Stimulated activated CD4-positive, alpha-beta T cell treated with anti-CD3 and anti-CD28 coated beads, Interleukin-4, amount 100 ng/mL, for 48 hours (primary cell): ENCODE measurements around the gene NOP10.
"Not testable (repeated sequence)": the region's sequence is repeated elsewhere in the genome, so short reads cannot be mapped to it uniquely, and the experiment has no call there.

Experiments
- DNase-seq, 2 donors: peaks; one replicate each; pipeline ENCODE4 v3.0.0-alpha.2; 2020; ENCODE audit warnings: low read depth in 2 of 2

The NOP10 gene

DNA sequence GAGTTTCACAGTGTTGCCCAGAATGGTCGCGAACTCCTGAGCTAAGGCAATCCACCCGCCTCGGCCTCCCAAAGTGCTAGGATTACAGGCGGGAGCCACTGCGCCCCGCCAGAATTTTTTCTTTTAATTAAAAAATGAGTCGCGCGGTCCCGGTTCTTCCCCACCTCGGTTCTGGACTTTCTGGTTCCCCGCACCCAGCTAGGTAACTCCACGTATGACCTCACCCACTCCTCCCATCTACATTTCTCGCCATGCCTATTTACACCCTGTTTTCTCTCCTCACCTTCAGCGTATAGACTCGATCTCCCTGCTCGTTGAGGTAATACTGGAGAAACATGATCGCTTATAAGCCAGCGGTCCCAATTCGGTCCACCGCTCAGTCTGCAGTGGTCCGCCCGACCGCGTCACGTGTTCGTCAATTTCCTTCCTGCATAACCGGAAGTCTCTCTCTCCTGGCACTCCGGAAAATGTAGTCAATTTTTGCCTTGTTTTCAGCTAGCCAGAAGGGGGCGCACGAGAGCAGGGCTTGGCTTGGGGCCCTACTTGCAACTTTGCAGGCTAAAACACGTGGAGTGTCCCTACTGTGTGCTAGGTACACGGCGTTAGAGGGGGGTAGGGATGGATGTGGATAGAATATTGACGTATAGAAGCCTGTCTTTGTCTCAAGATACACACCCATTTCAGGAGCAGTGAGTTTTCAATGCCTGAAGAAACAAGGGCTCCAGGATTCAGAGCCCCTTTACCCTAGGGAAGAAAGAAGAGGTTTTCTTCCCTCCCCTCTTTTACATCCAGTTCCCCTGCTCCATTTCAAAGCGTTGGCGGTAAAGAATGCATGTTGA is at the start of gene NOP10, which contains the start of gene NUTM1:
Gene NOP10, minus strand, starts transcription at position 400 of the 839 bp plus-strand sequence. Its CDS starts 63 bp downstream, at position 337.
Gene NUTM1, plus strand, starts transcription at position 579 of the 839 bp plus-strand sequence. CDS start 382 bp downstream, outside the sequence.
- DNase-seq: peak; percentile 93 to 98

DNA sequence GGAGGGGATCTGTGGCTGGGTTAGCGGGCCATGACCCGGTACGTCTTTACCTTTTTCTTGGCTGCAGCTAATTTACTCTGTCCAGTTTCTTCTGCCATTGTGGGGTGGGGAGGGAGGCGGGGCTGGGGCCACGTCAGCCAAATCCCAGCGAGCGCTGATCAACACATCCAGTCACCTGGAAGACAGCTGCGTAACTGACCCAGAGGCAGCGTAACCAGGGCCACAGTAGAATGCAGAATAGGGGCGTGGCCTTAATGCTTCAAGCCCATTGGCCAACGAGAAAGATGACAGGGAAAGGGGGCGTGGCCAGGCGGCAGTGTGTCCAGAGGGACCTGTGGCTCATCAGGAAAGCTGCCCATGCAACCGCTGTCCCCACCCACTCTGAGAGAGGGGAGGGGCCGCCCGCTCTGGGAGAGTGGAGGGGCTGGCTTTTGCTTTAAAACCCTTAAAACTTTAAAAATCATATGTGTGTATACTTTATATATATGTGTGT is 46.7 kb upstream of the NOP10 start:
- DNase-seq: not testable (repeated sequence)

DNA sequence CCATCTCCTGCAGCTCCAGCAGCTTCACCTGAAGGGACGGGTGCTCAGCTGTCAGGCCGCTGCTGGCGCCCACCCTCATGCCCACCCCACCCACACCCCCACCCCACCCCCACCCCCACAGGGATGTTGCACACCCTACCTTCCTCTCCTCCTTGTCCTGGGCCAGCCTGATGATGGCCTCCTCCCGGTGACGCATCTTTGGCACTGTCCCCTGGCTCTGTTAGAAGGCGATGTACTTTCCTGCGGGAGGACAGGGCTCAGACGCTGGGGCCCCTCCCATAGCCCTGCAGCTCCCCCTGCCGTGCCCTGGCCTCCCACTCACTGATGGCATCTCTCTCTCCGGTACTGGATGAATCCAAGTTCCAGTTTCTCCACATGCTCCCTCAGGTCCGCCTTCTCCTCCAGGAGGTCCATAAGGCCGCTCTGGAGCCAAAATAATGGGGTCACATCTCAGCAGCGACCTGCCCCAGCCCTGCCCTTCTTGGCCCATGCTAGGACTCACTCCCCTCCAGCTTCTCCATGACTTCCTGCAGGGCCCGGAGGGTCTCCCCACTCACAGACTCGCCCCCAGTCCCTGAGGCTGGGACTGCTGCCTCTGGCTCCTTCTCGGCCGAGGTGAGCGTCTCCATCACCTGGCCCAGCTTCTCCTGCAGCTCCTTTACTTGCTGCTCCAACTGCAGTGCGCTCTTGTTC is 39.0 kb upstream of the NOP10 start:
- DNase-seq: not testable (repeated sequence)

DNA sequence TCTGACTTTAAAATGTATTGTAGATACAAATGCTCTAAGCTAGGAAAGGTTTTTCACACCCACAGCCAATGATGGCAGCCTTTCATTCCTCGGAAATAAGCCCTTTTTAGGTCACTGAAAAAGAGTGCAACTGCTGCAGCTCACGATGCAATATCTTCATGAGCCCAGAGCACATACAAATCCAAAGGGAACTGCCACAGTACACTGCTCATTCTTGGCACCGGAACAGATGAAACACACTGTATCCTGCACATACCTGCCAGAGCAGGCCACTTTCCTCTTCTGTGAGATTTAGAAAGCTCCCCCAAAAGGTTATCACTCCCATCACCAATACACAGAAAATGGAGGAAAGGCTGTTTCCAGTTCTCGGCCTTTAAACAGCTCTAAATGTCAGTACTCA is 37.6 kb upstream of the NOP10 start:
- DNase-seq: not testable (repeated sequence)

DNA sequence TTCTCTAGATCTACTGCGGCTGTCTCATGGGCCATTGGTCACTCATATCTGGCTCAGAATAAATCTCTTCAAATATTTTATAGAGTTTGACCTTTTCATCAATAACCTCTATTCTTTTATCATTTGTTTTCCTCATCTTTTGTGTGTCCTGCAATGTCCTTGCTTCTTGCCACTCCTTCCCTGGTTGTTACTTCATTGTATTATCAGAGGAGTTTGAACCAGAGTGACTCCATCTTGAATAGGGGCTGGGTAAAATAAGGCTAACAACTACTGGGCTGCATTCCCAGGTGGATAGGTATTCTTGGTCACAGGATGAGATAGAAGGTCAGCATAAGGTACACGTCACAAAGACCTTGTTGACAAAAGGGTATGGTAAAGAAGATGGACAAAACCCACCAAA is 33.9 kb upstream of the NOP10 start:
- no peak for DNase-seq

DNA sequence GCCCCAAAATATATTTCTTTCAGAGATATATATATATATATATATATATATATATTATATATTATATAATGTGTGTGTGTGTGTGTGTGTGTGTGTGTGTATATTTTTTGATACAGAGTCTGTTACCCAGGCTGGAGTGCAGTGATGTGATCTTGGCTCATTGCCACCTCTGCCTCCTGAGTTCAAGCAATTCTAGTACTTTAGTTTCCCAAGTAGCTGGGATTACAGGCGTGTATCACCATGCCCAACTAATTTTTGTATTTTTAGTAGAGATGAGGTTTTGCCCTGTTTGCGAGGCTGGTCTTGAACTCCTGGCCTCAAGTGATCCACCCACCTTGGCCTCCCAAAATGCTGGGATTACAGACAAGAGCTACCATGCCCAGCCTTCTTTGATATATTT is 32.6 kb upstream of the NOP10 start:
- DNase-seq: not testable (repeated sequence)

DNA sequence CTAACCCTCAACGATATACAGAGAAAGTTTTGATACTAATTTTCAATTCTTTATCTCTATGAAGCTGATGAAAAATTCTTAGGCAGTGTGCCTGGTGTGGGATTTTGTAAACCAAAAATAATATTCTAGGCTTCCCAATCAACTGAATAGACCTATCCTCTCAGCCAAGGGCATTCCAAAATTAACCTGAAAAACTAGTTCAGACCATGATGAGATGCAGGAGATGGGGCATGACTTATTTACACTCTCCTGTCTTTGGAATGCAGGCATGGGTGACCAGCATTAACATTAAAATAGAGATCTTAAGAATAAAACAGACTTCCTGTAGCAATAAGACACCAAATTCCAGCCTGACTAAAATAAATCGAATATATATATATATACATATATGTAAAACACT is 31.9 kb upstream of the NOP10 start:
- DNase-seq: no peak

DNA sequence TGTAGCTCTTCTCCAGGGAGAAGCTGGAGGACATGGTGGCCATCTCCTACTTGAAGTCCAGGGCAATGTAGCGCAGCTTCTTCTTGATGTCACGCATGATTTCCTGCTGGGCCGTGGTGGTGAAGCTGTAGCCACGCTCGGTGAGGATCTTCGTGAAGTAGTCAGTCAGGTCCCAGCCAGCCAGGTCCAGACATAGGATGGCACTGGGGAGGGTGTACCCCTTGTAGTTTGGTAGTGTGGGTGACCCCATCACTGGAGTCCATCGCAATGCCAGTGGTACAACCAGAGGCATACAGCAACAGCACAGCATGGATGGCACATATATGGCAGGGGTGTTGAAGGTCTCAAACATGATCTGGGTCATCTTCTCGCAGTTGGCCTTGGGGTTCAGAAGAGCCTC is 31.0 kb upstream of the NOP10 start:
- no peak for DNase-seq

DNA sequence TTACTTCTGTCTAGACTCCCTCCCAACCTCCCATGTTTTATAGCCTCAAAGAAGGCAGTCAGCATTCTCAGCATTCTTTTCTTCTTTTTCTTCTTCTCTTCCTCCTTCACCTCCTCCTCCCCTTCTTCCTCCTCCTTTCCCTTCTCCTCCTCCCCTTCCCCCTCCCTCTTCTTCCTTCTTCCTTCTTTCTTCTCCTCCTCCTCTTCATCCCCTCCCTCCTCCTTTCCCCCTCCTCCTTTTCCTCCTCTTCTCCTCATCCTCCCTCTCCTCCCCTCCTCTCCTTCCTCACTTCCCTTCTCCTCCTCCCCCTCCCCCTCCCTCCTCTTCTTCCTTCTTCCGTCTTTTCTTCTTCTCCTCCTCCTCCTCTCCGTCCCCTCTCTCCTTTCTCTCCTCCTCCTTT is 27.7 kb upstream of the NOP10 start:
- no peak for DNase-seq

DNA sequence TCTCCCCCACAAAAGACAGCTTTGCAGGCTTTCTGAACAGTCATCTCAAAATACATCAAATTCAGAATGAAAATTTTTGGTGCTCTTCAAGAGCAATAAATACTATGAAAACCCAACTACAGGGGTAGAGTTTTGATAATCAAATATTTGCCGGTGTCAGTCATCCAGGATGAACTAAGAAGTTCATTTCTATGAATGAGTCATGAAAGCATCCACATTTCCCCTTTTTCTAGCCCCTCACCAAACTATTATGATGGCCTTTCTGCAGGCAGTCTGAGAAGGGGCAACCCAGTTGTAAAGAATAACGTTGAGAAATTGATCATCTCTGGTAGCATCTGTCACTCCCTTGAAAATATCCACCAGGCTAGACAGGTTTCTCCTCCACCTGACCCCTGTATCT is 27.2 kb upstream of the NOP10 start:
- no peak for DNase-seq

DNA sequence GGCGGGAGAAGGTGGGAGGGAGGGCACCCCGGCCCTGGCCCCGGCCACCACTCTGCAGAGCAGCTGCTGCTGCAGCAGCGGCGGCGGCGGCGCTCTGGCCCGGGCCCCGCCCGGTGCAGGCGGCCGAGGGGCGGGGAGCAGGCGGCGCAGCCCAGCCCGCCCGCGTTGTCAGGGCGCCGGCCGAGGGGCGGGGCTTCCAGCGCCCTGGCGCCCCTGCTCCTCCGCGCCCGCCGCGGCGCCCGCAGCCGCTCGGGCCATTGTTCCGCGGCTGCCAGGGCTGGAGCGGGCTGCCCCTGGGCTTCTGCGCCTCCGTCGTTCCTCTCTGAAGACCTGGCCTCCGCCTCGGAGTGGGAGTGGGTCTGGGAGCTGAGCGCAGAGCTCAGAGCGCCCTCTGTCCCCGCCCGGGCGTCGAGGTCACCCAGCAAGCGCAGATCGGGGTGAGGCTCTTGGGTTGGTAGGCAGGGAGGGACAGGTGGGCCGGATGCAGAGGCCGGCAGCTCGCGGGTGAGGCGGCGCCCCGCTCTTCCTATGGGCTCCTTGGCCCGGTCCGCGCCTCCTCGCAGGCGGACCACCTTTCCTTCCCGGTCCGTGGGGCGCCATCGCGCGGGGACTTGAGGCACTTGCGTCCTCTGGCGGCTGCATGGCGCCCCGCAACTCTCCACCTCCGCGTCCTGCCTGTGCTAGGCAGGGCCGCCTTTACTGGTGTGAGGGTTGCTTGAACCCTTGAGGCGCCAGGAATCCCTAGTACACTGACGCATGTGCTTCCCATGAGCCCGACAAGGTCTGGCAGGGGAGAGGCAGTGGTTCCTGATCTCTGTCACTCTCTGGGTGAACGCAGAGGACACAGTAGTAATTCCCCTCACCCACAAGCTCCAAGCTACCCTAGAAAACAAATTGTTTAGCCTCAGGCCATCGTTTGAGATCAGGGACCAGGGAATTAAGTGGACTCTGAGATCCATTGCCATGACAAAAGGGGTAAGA is 24.5 kb upstream of the NOP10 start, which contains the start of gene LPCAT4:
Gene LPCAT4, minus strand, starts transcription at position 96 of the 981 bp plus-strand sequence. CDS start 96 bp downstream, outside the sequence.
- DNase-seq: peak; percentile 81 to 85

DNA sequence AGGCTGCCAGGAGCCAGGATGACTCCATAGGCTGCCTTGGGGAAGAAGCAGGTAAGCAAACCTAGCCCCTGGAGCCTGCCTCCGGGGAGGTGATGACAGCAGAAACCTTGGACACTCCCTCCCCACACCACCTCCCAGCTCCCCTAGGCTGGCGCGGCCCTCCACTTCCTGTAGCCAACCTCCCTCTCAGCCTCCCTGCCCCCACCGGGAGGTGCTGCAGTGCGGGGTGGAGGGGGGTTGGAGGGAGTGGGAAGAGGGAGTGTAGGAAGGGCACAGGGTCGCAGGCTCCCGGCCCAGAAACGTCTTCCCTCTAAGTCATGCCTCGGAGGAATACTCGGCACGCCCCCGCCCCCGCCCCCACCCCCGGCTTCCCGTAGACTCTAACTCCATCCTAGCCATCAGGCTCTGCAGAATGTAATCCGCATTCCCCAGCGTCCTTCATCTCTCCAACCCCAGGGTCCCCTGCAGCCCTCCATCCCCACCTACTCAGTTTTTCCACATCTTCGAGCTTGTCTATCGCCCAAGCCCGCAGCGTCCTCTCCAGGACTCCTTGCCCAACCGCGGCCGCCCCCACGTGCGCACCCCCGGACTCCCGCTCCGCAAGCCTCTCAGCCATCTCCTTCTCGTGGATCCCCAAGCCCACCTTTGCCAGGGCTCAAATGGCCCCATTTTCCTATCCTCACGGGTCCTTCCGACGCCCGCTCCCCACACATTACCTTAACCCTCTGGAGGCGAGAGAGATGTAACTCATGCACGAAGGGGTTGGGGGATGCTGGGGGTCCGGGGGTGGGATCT is 23.5 kb upstream of the NOP10 start:
- DNase-seq: peak; percentile 29 to 52

DNA sequence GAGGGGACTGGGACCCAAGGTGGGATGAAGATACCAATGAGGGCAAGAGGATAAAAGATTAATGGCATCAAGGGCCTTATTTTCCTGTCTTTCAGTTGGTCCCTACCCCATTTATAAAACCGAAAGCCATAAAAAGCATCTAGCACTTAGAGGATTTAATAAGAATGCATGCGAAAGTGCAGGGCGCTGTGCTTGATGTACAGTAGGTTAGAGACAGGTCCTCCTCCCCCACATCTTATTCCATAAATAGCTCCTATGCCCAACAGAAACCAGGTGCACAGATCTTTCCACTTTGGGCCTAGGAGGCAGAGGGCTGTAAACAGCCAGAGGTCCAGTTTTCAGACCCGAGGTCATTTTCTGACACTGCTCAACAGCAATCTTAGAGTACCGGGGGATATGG is 22.9 kb upstream of the NOP10 start:
- DNase-seq: no peak

DNA sequence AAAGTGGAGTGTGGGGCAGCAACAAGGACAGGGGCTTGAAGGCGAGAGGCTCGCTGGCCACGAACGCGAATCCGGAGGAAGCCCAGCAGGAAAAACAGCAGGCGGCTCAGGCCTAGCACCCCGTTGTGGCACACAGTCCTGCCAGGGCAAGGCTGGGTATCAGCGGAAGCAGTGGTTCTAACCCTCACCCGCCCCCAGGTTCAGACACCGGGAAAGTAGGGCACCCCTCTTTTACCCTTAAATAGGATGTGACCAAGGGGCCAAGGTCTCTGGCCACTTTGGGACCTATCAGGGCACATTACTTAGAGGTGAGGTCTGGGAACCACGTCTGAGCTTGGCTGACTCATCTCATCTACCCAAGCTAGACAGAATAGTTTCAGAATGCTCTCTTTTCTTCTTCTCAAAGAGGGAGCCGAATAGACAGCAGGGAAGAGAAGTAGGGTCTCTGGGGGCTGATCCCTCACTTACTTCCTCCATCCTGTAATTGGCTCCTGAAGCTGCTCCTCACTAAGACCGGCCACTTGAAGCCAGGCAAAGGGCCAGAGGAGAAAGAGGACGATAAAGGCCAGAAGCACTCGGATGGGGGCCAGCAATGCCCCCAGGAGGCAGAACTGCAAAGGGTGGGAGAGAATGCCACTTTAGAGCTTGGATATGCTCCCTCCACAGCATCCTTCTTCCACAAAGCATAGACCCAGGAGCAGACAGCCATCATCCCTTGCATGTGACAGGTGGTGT is 22.3 kb upstream of the NOP10 start:
- no peak for DNase-seq

DNA sequence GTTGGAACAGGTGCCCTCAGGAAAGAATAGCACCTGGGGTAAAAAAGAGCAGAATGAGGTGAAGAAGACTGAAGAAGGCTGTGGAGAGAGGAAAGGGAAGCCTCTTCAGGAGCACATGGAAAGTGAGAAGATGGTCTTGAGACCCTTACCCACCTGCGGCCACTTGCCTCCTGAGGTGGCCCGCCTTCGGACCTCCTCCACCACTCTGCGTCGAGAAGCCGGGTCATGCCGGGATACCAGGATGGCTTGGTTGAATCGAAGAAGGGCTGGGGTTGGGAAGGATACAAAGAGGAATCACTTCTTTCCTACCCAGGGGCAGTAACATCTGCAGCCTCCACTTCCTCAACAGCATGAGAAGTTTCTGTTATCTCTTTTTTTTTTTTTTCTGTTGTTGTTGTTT is 21.1 kb upstream of the NOP10 start:
- no peak for DNase-seq

DNA sequence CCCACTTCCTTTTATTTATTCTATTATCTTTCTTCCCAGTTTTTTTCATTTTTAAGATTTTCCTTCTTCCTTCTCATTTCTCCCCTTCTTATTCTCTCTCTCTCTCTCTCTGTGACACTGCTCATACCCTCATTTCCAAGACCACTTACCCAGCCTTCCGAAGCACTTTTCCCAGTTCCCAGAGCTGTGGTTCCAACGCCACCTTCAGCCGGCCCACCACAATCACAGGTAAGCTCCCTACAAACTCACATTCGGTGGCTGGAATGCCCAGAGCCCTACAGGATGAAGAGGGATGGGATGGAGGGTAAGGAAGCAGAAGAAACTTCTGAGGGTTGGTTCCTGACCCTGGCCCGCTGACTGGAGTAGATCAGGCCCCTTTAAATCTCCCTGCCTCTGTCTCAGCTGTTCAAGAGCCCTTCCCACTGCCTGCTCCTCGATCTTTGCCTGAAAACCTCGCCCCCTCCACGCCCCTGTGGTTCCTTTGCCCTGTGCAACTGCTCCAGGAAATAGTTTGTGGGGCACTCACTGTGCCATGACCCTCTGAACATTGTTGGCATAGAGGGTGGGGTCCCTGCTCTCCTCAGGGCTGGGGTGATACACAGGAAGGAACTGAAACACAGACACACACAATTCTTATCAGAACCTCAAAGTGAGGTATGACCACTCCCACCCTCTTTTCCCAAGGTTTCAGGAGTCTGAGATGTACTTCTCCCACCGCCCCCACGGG is 19.3 kb upstream of the NOP10 start:
- no peak for DNase-seq

DNA sequence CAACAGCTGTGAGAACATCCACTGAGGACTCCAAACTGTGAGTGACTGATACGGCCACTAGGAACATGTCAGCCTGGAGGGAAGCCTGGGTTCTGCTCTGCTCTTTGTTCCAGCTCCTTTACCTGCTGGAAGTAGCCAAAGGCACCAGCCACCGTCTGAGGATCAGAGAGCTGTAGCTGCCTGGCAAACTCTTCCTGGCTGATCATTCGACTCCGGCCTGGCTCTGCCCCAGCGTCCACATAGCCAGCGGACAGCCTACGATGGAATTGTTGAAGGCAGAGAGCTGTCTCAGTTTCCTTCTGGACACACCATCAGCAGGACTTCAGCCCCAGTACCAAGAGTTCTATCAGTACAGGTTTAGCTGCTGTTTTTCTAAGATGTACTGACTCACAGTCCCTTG is 18.3 kb upstream of the NOP10 start:
- DNase-seq: no peak

DNA sequence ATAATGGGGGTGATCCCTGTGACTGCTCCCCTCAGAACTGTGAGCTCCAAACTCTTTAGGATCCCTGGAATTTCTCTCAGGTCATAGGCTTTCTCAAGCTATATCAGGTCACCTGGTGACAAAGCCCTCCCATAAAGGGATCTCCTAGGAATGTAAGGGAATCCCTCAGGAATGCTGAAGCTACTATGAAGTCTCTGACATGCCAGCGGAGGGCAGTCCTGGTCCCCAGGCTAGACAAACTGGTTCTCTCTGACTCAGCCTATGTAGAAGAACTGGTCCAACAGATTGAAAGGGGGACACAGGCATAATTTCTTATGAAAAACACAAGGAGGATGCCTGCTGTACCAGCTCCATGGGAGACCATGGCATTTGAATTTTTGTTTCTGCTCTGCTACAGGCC is 17.4 kb upstream of the NOP10 start:
- no peak for DNase-seq

DNA sequence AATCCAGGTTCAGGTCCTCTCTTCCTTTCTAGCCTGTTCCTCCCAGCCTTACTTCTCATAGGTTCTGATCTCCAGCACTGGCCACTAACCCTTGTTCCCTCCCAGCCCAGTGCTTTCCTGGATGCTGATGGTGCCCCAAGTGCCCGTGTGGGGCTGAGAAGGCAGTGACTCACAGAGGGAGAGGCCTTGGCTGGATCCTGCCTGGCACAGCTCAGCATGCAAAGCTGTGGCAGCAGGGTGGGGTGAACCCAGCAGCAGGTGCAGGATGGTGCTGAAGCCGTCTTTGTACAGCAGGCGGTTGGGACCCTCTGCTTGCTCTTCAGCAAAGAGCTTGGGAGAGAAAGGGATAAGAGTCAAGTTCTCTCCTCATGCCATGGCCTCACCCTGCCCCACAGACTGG is 16.5 kb upstream of the NOP10 start:
- no peak for DNase-seq
